WTC11 (cell line): Measurements from ENCODE around the gene BLVRA. TPM values are rescaled to one million over a fixed set of nuclear protein-coding genes. Genes with fewer than 3 reads are reported as not detected.
A peak's percentile ranks its signal among the peaks of the same experiment; 100 is the strongest.

Source experiments
- ATAC-seq: fragments of 200-7000 bp; cut with Tn5 transposase; 2 replicates; pipeline ENCODE4 v1.10.0; 2021; ENCODE audit warnings: mild to moderate bottlenecking, moderate library complexity
- CTCF ChIA-PET: fragments of 300-600 bp; sonication (Branson Sonifier 250); formaldehyde crosslinking; loops from one replicate; lab custom pipeline; 2021; ENCODE audit warnings: antibody characterized with exemption; lab: Charles Lee
- POLR2A ChIA-PET: fragments of 350-600 bp; sonication (Branson Sonifier 250); formaldehyde crosslinking; loops from one replicate; lab custom pipeline; 2021; ENCODE audit warnings: antibody characterized with exemption; lab: Charles Lee
- DNase-seq: peaks from one replicate; pipeline ENCODE4 v3.0.0; 2021; ENCODE audit warnings: low spot score
- H3K27ac Mint-ChIP-seq: 2 replicates; pipeline ENCODE4 v1.8.0; 2021; ENCODE audit warnings: mixed read lengths
- H3K27me3 Mint-ChIP-seq: 2 replicates; pipeline ENCODE4 v1.8.0; 2021; ENCODE audit warnings: low read depth, mild to moderate bottlenecking, moderate library complexity, mixed read lengths
- H3K36me3 Mint-ChIP-seq: 2 replicates; pipeline ENCODE4 v1.8.0; 2021; ENCODE audit warnings: mixed read lengths
- H3K4me1 Mint-ChIP-seq: 2 replicates; pipeline ENCODE4 v1.8.0; 2022; ENCODE audit warnings: mixed read lengths
- H3K4me3 Mint-ChIP-seq: 2 replicates; pipeline ENCODE4 v1.8.0; 2021; ENCODE audit warnings: mild to moderate bottlenecking, moderate library complexity, mixed read lengths
- H3K9me3 Mint-ChIP-seq: 2 replicates; pipeline ENCODE4 v1.8.0; 2021; ENCODE audit warnings: mixed read lengths
- AFF4 ChIP-seq: sonication (generic); formaldehyde crosslinking; IDR thresholded peaks from 2 replicates; pipeline ENCODE4 v1.8.1; 2023; ENCODE audit warnings: mild to moderate bottlenecking, missing genetic modification reagents, borderline replicate concordance
- CREB1 ChIP-seq: sonication (generic); formaldehyde crosslinking; IDR thresholded peaks from 2 replicates; pipeline ENCODE4 v1.8.0; 2023; ENCODE audit warnings: mild to moderate bottlenecking, missing genetic modification reagents
- E2F4 ChIP-seq: sonication (generic); formaldehyde crosslinking; IDR thresholded peaks from 2 replicates; pipeline ENCODE4 v1.8.1; 2022; ENCODE audit warnings: low read depth, mild to moderate bottlenecking, moderate library complexity, missing genetic modification reagents, borderline replicate concordance
- GABPB1 ChIP-seq: sonication (generic); formaldehyde crosslinking; IDR thresholded peaks from 2 replicates; pipeline ENCODE4 v1.8.1; 2023; ENCODE audit warnings: mild to moderate bottlenecking, missing genetic modification reagents
- GRHL2 ChIP-seq: fragments of 250-450 bp; sonication (Bioruptor Pico); IDR thresholded peaks from 2 replicates; pipeline ENCODE4 v1.8.0; 2022; ENCODE audit warnings: mild to moderate bottlenecking, moderate library complexity; ENCODE audit not compliant: insufficient replicate concordance, severe bottlenecking
- IRF2 ChIP-seq: sonication (generic); formaldehyde crosslinking; IDR thresholded peaks from 2 replicates; pipeline ENCODE4 v1.8.0; 2022; ENCODE audit warnings: low read depth, missing genetic modification reagents, borderline replicate concordance
- JUN ChIP-seq: sonication (generic); formaldehyde crosslinking; IDR thresholded peaks from 2 replicates; pipeline ENCODE4 v1.8.0; 2023; ENCODE audit warnings: mild to moderate bottlenecking, missing genetic modification reagents
- MYBL2 ChIP-seq: sonication (generic); formaldehyde crosslinking; IDR thresholded peaks from 2 replicates; pipeline ENCODE4 v1.8.1; 2023; ENCODE audit warnings: mild to moderate bottlenecking, moderate library complexity, missing genetic modification reagents
- NFYB ChIP-seq: sonication (generic); formaldehyde crosslinking; conservative IDR thresholded peaks from 2 replicates; pipeline ENCODE4 v1.8.0; 2022; ENCODE audit warnings: low read depth, missing genetic modification reagents
- SMAD4 ChIP-seq: sonication (generic); formaldehyde crosslinking; IDR thresholded peaks from 2 replicates; pipeline ENCODE4 v1.8.0; 2022; ENCODE audit warnings: mild to moderate bottlenecking, missing genetic modification reagents
- TEAD4 ChIP-seq: sonication (generic); formaldehyde crosslinking; IDR thresholded peaks from 2 replicates; pipeline ENCODE4 v1.8.0; 2022; ENCODE audit warnings: mild to moderate bottlenecking, missing genetic modification reagents
- USF2 ChIP-seq: sonication (generic); formaldehyde crosslinking; IDR thresholded peaks from 2 replicates; pipeline ENCODE4 v1.8.1; 2023; ENCODE audit warnings: mild to moderate bottlenecking, missing genetic modification reagents, moderate library complexity
- ZNF219 ChIP-seq: sonication (generic); formaldehyde crosslinking; IDR thresholded peaks from 2 replicates; pipeline ENCODE4 v1.8.0; 2023; ENCODE audit warnings: missing genetic modification reagents, mild to moderate bottlenecking, borderline replicate concordance
- ZNF232 ChIP-seq: sonication (generic); formaldehyde crosslinking; IDR thresholded peaks from 2 replicates; pipeline ENCODE4 v1.8.0; 2022; ENCODE audit warnings: mild to moderate bottlenecking, missing genetic modification reagents
- ZNF396 ChIP-seq: fragments of 250-450 bp; sonication (Bioruptor Pico); IDR thresholded peaks from 2 replicates; pipeline ENCODE4 v1.8.0; 2021; ENCODE audit warnings: mild to moderate bottlenecking, moderate library complexity, borderline replicate concordance
- total RNA-seq: library from RNA; stranded (reverse); gene quantifications from 3 replicates; pipeline ENCODE4 v1.2.3, GENCODE V29; 2021
- TF ChIP-seq, protein P1 (sequence below): fragments of 200-600 bp; IDR thresholded peaks from 2 replicates; pipeline ENCODE4 v1.8.0; 2022; ENCODE audit warnings: antibody characterized with exemption
- TF ChIP-seq, protein P2 (sequence below): sonication (generic); formaldehyde crosslinking; IDR thresholded peaks from 2 replicates; pipeline ENCODE4 v1.8.1; 2023; ENCODE audit warnings: mild to moderate bottlenecking, missing genetic modification reagents

BLVRA gene
- total RNA-seq, 1 experiment from 2014 or later = 35.5 TPM

DNA sequence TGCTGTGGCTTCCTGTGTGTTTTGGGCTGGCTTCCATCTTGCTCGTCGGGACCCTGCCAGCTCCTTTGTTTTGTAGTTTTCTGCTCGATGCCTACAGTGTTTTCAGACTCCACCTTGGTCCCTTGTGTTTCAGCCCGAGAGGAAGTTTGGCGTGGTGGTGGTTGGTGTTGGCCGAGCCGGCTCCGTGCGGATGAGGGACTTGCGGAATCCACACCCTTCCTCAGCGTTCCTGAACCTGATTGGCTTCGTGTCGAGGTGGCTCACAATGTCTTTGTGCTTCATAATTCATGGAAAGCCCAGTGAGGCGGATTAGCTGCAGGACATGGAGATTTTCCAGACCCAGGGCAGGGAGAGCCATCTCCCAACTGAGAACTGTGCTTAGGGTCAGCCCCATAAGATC, 29.3 kb downstream of the BLVRA start:
- H3K36me3 Mint-ChIP-seq = peaks cover 8% of the 10 kb centered on the region
- no peak for DNase-seq
- no peaks in the 10 kb centered on the region for H3K9me3 Mint-ChIP-seq
- H3K27me3 Mint-ChIP-seq = no peaks in the 10 kb centered on the region
- no peak overlapping the region for H3K4me3 Mint-ChIP-seq
- no peak for ATAC-seq
- TF ChIP-seq E2F4 = no peak
- TF ChIP-seq, protein P1, sequence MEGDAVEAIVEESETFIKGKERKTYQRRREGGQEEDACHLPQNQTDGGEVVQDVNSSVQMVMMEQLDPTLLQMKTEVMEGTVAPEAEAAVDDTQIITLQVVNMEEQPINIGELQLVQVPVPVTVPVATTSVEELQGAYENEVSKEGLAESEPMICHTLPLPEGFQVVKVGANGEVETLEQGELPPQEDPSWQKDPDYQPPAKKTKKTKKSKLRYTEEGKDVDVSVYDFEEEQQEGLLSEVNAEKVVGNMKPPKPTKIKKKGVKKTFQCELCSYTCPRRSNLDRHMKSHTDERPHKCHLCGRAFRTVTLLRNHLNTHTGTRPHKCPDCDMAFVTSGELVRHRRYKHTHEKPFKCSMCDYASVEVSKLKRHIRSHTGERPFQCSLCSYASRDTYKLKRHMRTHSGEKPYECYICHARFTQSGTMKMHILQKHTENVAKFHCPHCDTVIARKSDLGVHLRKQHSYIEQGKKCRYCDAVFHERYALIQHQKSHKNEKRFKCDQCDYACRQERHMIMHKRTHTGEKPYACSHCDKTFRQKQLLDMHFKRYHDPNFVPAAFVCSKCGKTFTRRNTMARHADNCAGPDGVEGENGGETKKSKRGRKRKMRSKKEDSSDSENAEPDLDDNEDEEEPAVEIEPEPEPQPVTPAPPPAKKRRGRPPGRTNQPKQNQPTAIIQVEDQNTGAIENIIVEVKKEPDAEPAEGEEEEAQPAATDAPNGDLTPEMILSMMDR = no peak
- no peak for TF ChIP-seq ZNF232
- no peak for TF ChIP-seq ZNF219 (CRISPR knock-in tag)
- no peak for TF ChIP-seq CREB1 (CRISPR knock-in tag)
- TF ChIP-seq IRF2 (CRISPR knock-in tag) = no peak
- TF ChIP-seq AFF4 (CRISPR knock-in tag) = no peak
- no peak for TF ChIP-seq ZNF396 (CRISPR knock-in tag)
- H3K4me1 Mint-ChIP-seq = no peaks in the 10 kb centered on the region
- ChIA-PET POLR2A (interaction anchor here (1.1 kb wide), 1 partner anchor 37 kb away, joined by 3 read pairs; no protein-coding TSS in a partner anchor), CTCF (interaction anchor here (1.4 kb wide), 1 partner anchor 205 kb away, joined by 5 read pairs; the partner anchor contains the start of gene STK17A)
- peak overlapping the region; percentile 4; the same call in 1 of the 2 replicates for H3K27ac Mint-ChIP-seq

DNA sequence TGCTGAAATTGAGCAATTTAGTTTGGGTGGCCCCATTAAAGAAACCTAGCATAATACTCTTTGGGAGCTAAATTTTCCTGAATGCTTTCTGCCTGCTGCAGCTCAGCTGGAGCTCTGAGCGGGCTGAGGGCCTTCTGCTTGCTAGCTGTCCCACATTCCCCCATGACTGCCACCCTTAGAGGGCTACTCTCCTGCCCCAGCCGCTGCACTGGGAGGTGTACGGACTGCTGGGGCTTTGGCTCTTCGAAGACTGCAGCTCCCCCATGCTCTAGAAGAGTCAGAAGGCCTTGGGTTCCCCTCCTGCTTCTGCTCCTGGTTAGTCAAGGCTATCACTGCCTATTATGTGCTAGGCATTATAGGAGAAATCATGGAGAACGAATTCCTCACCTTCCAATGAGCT, 31.5 kb downstream of the BLVRA start:
- DNase-seq (no peak), ATAC-seq (no peak)
- Mint-ChIP-seq H3K4me1 (no peaks in the 10 kb centered on the region), H3K27me3 (no peaks in the 10 kb centered on the region), H3K9me3 (no peaks in the 10 kb centered on the region), H3K27ac (no peak overlapping the region), H3K36me3 (peaks cover 8% of the 10 kb centered on the region), H3K4me3 (no peak overlapping the region)
- ChIA-PET CTCF (interaction anchor here (1.1 kb wide), 1 partner anchor 207 kb away, joined by 4 read pairs; the partner anchor contains the start of gene STK17A), POLR2A (interaction anchor here (0.6 kb wide), 1 partner anchor 9 kb away, joined by 3 read pairs; no protein-coding TSS in a partner anchor)
- TF ChIP-seq ZNF396 (CRISPR knock-in tag) (no peak), NFYB (no peak), JUN (no peak), GABPB1 (no peak), MYBL2 (no peak), SMAD4 (CRISPR knock-in tag) (no peak), USF2 (CRISPR knock-in tag) (no peak), GRHL2 (CRISPR knock-in tag) (no peak), TEAD4 (CRISPR knock-in tag) (no peak)
- TF ChIP-seq, protein P2, sequence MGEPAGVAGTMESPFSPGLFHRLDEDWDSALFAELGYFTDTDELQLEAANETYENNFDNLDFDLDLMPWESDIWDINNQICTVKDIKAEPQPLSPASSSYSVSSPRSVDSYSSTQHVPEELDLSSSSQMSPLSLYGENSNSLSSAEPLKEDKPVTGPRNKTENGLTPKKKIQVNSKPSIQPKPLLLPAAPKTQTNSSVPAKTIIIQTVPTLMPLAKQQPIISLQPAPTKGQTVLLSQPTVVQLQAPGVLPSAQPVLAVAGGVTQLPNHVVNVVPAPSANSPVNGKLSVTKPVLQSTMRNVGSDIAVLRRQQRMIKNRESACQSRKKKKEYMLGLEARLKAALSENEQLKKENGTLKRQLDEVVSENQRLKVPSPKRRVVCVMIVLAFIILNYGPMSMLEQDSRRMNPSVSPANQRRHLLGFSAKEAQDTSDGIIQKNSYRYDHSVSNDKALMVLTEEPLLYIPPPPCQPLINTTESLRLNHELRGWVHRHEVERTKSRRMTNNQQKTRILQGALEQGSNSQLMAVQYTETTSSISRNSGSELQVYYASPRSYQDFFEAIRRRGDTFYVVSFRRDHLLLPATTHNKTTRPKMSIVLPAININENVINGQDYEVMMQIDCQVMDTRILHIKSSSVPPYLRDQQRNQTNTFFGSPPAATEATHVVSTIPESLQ (CRISPR knock-in tag) = no peak
